Neural cell (in vitro differentiated cells): ENCODE measurements around the gene EXOC2. TPM values are rescaled to one million over a fixed set of nuclear protein-coding genes. Genes with fewer than 3 reads are reported as not detected.

Experiments
- H2AFZ ChIP-seq: fragments of 200-600, 300-800 bp; sonication (generic), shearing (Covaris generic); 2 replicates; pipeline ENCODE4 v1.6.0; 2014; ENCODE audit warnings: low read depth, mild to moderate bottlenecking, antibody characterized with exemption, low read length, moderate library complexity
- H3F3A ChIP-seq: fragments of 200-600 bp; shearing (Covaris generic); 2 replicates; pipeline ENCODE4 v1.6.1; 2016; ENCODE audit warnings: mild to moderate bottlenecking, moderate library complexity, mixed read lengths, antibody characterized with exemption, low read length; ENCODE audit not compliant: insufficient read depth, poor library complexity, severe bottlenecking
- H3K27ac ChIP-seq: fragments of 200-600, 300-800 bp; sonication (generic), shearing (Covaris generic); 2 replicates; pipeline ENCODE4 v1.5.1; 2014; ENCODE audit warnings: mild to moderate bottlenecking, low read length, moderate library complexity
- H3K27me3 ChIP-seq: fragments of 300-800, 200-600 bp; sonication (generic), shearing (Covaris generic); 2 replicates; pipeline ENCODE4 v1.6.0; 2014; ENCODE audit warnings: mild to moderate bottlenecking, low read depth, low read length, moderate library complexity; ENCODE audit not compliant: insufficient read depth
- H3K36me3 ChIP-seq: fragments of 300-800, 200-600 bp; sonication (generic), shearing (Covaris generic); 2 replicates; pipeline ENCODE4 v1.5.1; 2014; ENCODE audit warnings: mild to moderate bottlenecking, antibody characterized with exemption, low read length, moderate library complexity; ENCODE audit not compliant: insufficient read depth
- H3K4me2 ChIP-seq: fragments of 300-800, 200-600 bp; sonication (generic), shearing (Covaris generic); 2 replicates; pipeline ENCODE4 v1.6.0; 2014; ENCODE audit warnings: mild to moderate bottlenecking, low read length
- H3K4me3 ChIP-seq: fragments of 300-800, 200-600 bp; sonication (generic), shearing (Covaris generic); 2 replicates; pipeline ENCODE4 v1.5.1; 2014; ENCODE audit warnings: mild to moderate bottlenecking, low read length, moderate library complexity
- H3K79me2 ChIP-seq: fragments of 200-600 bp; shearing (Covaris generic); replicated peaks from 2 replicates; pipeline ENCODE4 v1.6.0; 2014; ENCODE audit warnings: mild to moderate bottlenecking, low read length, moderate library complexity; ENCODE audit not compliant: insufficient read depth
- H3K9ac ChIP-seq: fragments of 300-800, 200-600 bp; sonication (generic), shearing (Covaris generic); 2 replicates; pipeline ENCODE4 v1.6.1; 2016; ENCODE audit warnings: mild to moderate bottlenecking, low read length, mixed read lengths
- H3K9me2 ChIP-seq: fragments of 200-600 bp; shearing (Covaris generic); 2 replicates; pipeline ENCODE4 v1.6.1; 2016; ENCODE audit warnings: mild to moderate bottlenecking, low read length, mixed read lengths; ENCODE audit not compliant: insufficient read depth
- H3K9me3 ChIP-seq: fragments of 200-600, 300-800 bp; sonication (generic), shearing (Covaris generic); 2 replicates; pipeline ENCODE4 v1.6.1; 2016; ENCODE audit warnings: mild to moderate bottlenecking, mixed run types, low read length, moderate library complexity, mixed read lengths
- H4K20me1 ChIP-seq: fragments of 200-600 bp; shearing (Covaris generic); 2 replicates; pipeline ENCODE4 v1.6.1; 2016; ENCODE audit warnings: mild to moderate bottlenecking, mixed run types; ENCODE audit not compliant: insufficient read depth
- CTCF ChIP-seq: fragments of 450-650 bp; IDR thresholded peaks from 2 replicates; pipeline ENCODE4 v1.5.1; 2014; ENCODE audit warnings: antibody characterized with exemption, mild to moderate bottlenecking, moderate library complexity; ENCODE audit not compliant: poor library complexity, severe bottlenecking
- EP300 ChIP-seq: fragments of 450-650 bp; conservative IDR thresholded peaks from 2 replicates; pipeline ENCODE4 v1.6.1; 2014; ENCODE audit warnings: antibody characterized with exemption, mild to moderate bottlenecking, moderate library complexity; ENCODE audit not compliant: poor library complexity, severe bottlenecking
- EZH2 ChIP-seq: fragments of 200-600, 300-800 bp; shearing (Covaris generic), sonication (generic); IDR thresholded peaks from 2 replicates; pipeline ENCODE4 v1.6.1; 2014; ENCODE audit warnings: antibody characterized with exemption, low read length, borderline replicate concordance, mild to moderate bottlenecking; ENCODE audit not compliant: insufficient read depth, poor library complexity, severe bottlenecking
- MXI1 ChIP-seq: fragments of 450-650 bp; conservative IDR thresholded peaks from 2 replicates; pipeline ENCODE4 v1.6.1; 2014; ENCODE audit warnings: antibody characterized with exemption, mild to moderate bottlenecking; ENCODE audit not compliant: poor library complexity, severe bottlenecking
- POLR2AphosphoS5 ChIP-seq: IDR thresholded peaks from 2 replicates; pipeline ENCODE4 v1.6.1; 2012
- RAD21 ChIP-seq: fragments of 450-650 bp; conservative IDR thresholded peaks from 2 replicates; pipeline ENCODE4 v1.6.1; 2014; ENCODE audit warnings: antibody characterized with exemption, mild to moderate bottlenecking, moderate library complexity
- REST ChIP-seq: IDR thresholded peaks from 2 replicates; pipeline ENCODE4 v1.6.1; 2012; ENCODE audit warnings: borderline replicate concordance
- SMC3 ChIP-seq: fragments of 450-650 bp; conservative IDR thresholded peaks from 2 replicates; pipeline ENCODE4 v1.6.1; 2014; ENCODE audit warnings: antibody characterized with exemption, mild to moderate bottlenecking, moderate library complexity; ENCODE audit not compliant: poor library complexity
- TAF1 ChIP-seq: IDR thresholded peaks from 2 replicates; pipeline ENCODE4 v1.6.1; 2012; ENCODE audit warnings: low read depth
- polyA plus RNA-seq: library from polyadenylated mRNA; depleted of rRNA; stranded (reverse); fragments of >200 nt; gene quantifications from 2 replicates; pipeline ENCODE4 v1.2.3, GENCODE V29; 2014

EXOC2 gene
- polyA plus RNA-seq, 1 donor from 2014 or later = 38.6 TPM

GRCh38 chr6:551405-551804, 141.5 kb downstream of the EXOC2 start:
- H3K9me3 ChIP-seq = no peaks in the 10 kb centered on the region
- no peak overlapping the region for H3K4me2 ChIP-seq
- H3K27ac ChIP-seq = no peak overlapping the region
- no peaks in the 10 kb centered on the region for H4K20me1 ChIP-seq
- no peak overlapping the region for H2AFZ ChIP-seq
- H3K27me3 ChIP-seq = no peaks in the 10 kb centered on the region
- TF ChIP-seq MXI1 (no peak), POLR2AphosphoS5 (no peak), REST (no peak), RAD21 (no peak), CTCF (no peak), TAF1 (no peak), EP300 (no peak), SMC3 (no peak), EZH2 (no peak)
- H3K4me3 ChIP-seq = no peak overlapping the region
- H3K79me2 ChIP-seq = no peaks in the 10 kb centered on the region
- no peaks in the 10 kb centered on the region for H3K36me3 ChIP-seq
- no peak overlapping the region for H3K9ac ChIP-seq
- H3K9me2 ChIP-seq = no peaks in the 10 kb centered on the region
- H3F3A ChIP-seq = no peaks in the 10 kb centered on the region

- H3F3A ChIP-seq = no peaks in the 10 kb centered on the region
- no peaks in the 10 kb centered on the region for H3K27me3 ChIP-seq
- H3K36me3 ChIP-seq = no peaks in the 10 kb centered on the region
- H3K79me2 ChIP-seq = no peaks in the 10 kb centered on the region
- no peak overlapping the region for H3K4me2 ChIP-seq
- no peak overlapping the region for H3K27ac ChIP-seq
- TF ChIP-seq SMC3 = no peak
- no peak for TF ChIP-seq REST
- TF ChIP-seq POLR2AphosphoS5 = no peak
- TF ChIP-seq CTCF = no peak
- no peak for TF ChIP-seq EZH2
- no peak for TF ChIP-seq MXI1
- TF ChIP-seq EP300 = no peak
- no peak for TF ChIP-seq RAD21
- no peak for TF ChIP-seq TAF1
- H3K9me2 ChIP-seq = no peaks in the 10 kb centered on the region
- H4K20me1 ChIP-seq = no peaks in the 10 kb centered on the region
- H3K4me3 ChIP-seq = no peak overlapping the region
- H2AFZ ChIP-seq = no peak overlapping the region
- no peak overlapping the region for H3K9ac ChIP-seq
- H3K9me3 ChIP-seq = no peaks in the 10 kb centered on the region
These were observed 143.0 kb downstream of the EXOC2 start for GRCh38 chr6:549906-550305.
